HCT116 (cell line): ENCODE results near the gene SRPK2.

Experiments used
- EZH2 ChIP-seq: fragments of 200-600 bp; sonication (generic); IDR thresholded peaks from 2 replicates; pipeline ENCODE4 v1.6.1; 2017; ENCODE audit warnings: antibody characterized with exemption, mixed run types
- JUND ChIP-seq: IDR thresholded peaks from 2 replicates; pipeline ENCODE4 v1.6.1; 2012
- POLR2A ChIP-seq: IDR thresholded peaks from 2 replicates; pipeline ENCODE4 v1.7.0; 2011; ENCODE audit warnings: borderline replicate concordance; ENCODE audit not compliant: insufficient read depth, insufficient read length; ENCODE audit errors: extremely low read depth
- POLR2AphosphoS5 ChIP-seq: IDR thresholded peaks from 2 replicates; pipeline ENCODE4 v1.6.1; 2011; ENCODE audit warnings: mild to moderate bottlenecking, low read depth, low read length, moderate library complexity
- SP1 ChIP-seq: IDR thresholded peaks from 2 replicates; pipeline ENCODE4 v1.6.1; 2012; ENCODE audit warnings: low read depth
- SRF ChIP-seq: IDR thresholded peaks from 2 replicates; pipeline ENCODE4 v1.6.1; 2012; ENCODE audit warnings: low read depth
- ZNF274 ChIP-seq: fragments of 200-500 bp; sonication (Bioruptor generic); IDR thresholded peaks from 2 replicates; pipeline ENCODE4 v1.6.1; 2014; ENCODE audit warnings: mild to moderate bottlenecking, low read depth, low read length, inconsistent platforms
- TF ChIP-seq, protein P1 (sequence below), 3 experiments: fragments of 200-600 bp in 1 of 3; sonication (generic) in 1 of 3; IDR thresholded peaks in 2 of 3; conservative IDR thresholded peaks in 1 of 3; 2 replicates each; pipeline ENCODE4 v1.5.1; 2012 to 2017; ENCODE audit warnings: low read depth in 2 of 3, low read length in 2 of 3, antibody characterized with exemption in 1 of 3, borderline replicate concordance in 1 of 3, control low read depth in 1 of 3, mild to moderate bottlenecking in 1 of 3, mixed read lengths in 1 of 3, mixed run types in 1 of 3, moderate library complexity in 1 of 3; ENCODE audit not compliant: insufficient read depth in 1 of 3
- TF ChIP-seq, protein P2 (sequence below): IDR thresholded peaks from 2 replicates; pipeline ENCODE4 v1.6.1; 2012; ENCODE audit warnings: low read depth
- TF ChIP-seq, protein P3 (sequence below): IDR thresholded peaks from 2 replicates; pipeline ENCODE4 v1.6.1; 2012

DNA sequence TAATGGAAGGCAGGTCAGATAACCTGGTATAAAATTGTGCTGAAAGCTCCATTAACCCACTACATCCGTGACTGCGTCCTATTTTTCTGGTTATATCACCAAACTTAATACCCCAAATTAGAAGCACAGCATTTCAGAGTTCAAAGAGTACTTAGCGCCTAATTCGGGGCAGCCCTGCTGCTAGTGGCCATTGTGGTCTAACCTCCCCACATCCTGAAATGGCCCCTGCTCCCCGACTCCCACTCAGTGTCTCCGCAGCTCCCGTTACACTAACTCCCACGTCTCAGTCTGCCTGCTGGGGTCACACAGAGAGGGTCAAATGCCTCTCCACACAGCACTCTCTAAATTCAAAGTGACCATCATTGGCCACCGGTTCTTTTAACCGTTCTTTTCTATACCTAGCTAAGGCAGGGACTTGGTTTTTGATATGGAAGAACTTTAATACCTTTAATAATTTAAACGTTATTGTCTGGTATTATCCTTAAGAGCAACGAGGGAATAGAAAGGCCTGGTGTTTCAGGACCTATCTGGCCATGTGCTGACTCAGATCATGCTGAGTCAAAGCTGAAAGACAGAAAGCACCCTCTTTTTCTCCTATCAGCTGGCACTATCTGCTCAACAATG lies 257.6 kb downstream of the SRPK2 start:
- no peak for TF ChIP-seq POLR2AphosphoS5
- TF ChIP-seq, protein P1, sequence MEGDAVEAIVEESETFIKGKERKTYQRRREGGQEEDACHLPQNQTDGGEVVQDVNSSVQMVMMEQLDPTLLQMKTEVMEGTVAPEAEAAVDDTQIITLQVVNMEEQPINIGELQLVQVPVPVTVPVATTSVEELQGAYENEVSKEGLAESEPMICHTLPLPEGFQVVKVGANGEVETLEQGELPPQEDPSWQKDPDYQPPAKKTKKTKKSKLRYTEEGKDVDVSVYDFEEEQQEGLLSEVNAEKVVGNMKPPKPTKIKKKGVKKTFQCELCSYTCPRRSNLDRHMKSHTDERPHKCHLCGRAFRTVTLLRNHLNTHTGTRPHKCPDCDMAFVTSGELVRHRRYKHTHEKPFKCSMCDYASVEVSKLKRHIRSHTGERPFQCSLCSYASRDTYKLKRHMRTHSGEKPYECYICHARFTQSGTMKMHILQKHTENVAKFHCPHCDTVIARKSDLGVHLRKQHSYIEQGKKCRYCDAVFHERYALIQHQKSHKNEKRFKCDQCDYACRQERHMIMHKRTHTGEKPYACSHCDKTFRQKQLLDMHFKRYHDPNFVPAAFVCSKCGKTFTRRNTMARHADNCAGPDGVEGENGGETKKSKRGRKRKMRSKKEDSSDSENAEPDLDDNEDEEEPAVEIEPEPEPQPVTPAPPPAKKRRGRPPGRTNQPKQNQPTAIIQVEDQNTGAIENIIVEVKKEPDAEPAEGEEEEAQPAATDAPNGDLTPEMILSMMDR (IDR thresholded peaks at IDR 0.05 in 2 of 3, conservative IDR thresholded peaks at IDR 0.05 in 1 of 3; ENCODE audit: borderline replicate concordance in 1 of 3, insufficient read depth in 1 of 3, low read depth in 2 of 3, low read length in 2 of 3): no peak
- TF ChIP-seq POLR2A: no peak
- TF ChIP-seq, protein P2, sequence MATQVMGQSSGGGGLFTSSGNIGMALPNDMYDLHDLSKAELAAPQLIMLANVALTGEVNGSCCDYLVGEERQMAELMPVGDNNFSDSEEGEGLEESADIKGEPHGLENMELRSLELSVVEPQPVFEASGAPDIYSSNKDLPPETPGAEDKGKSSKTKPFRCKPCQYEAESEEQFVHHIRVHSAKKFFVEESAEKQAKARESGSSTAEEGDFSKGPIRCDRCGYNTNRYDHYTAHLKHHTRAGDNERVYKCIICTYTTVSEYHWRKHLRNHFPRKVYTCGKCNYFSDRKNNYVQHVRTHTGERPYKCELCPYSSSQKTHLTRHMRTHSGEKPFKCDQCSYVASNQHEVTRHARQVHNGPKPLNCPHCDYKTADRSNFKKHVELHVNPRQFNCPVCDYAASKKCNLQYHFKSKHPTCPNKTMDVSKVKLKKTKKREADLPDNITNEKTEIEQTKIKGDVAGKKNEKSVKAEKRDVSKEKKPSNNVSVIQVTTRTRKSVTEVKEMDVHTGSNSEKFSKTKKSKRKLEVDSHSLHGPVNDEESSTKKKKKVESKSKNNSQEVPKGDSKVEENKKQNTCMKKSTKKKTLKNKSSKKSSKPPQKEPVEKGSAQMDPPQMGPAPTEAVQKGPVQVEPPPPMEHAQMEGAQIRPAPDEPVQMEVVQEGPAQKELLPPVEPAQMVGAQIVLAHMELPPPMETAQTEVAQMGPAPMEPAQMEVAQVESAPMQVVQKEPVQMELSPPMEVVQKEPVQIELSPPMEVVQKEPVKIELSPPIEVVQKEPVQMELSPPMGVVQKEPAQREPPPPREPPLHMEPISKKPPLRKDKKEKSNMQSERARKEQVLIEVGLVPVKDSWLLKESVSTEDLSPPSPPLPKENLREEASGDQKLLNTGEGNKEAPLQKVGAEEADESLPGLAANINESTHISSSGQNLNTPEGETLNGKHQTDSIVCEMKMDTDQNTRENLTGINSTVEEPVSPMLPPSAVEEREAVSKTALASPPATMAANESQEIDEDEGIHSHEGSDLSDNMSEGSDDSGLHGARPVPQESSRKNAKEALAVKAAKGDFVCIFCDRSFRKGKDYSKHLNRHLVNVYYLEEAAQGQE: no peak
- TF ChIP-seq ZNF274: no peak
- no peak for TF ChIP-seq SRF
- no peak for TF ChIP-seq JUND
- TF ChIP-seq EZH2: no peak
- TF ChIP-seq, protein P3, sequence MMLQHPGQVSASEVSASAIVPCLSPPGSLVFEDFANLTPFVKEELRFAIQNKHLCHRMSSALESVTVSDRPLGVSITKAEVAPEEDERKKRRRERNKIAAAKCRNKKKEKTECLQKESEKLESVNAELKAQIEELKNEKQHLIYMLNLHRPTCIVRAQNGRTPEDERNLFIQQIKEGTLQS: no peak
- TF ChIP-seq SP1: no peak
